ENCODE results near the gene RGPD4. TPM values are rescaled to one million over a fixed set of nuclear protein-coding genes. Genes with fewer than 3 reads are reported as not detected.

RGPD4 gene
- total RNA-seq, 4 donors from 2014 or later: not detected

GRCh38 chr2:107804608-107805498 is 21.8 kb upstream of the RGPD4 start:
- no peak for TF ChIP-seq POLR2A (IDR thresholded peaks at IDR 0.05)
- TF ChIP-seq, protein P1, sequence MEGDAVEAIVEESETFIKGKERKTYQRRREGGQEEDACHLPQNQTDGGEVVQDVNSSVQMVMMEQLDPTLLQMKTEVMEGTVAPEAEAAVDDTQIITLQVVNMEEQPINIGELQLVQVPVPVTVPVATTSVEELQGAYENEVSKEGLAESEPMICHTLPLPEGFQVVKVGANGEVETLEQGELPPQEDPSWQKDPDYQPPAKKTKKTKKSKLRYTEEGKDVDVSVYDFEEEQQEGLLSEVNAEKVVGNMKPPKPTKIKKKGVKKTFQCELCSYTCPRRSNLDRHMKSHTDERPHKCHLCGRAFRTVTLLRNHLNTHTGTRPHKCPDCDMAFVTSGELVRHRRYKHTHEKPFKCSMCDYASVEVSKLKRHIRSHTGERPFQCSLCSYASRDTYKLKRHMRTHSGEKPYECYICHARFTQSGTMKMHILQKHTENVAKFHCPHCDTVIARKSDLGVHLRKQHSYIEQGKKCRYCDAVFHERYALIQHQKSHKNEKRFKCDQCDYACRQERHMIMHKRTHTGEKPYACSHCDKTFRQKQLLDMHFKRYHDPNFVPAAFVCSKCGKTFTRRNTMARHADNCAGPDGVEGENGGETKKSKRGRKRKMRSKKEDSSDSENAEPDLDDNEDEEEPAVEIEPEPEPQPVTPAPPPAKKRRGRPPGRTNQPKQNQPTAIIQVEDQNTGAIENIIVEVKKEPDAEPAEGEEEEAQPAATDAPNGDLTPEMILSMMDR (IDR thresholded peaks at IDR 0.05): no peak
- Histone ChIP-seq H3K4me1 (peaks cover 0 to 16% (median 0%) of the 10 kb centered on the region in 3 donors), H3K4me3 (no peak overlapping the region), H3K27ac (no peak overlapping the region), H3K27me3 (no peaks in the 10 kb centered on the region), H3K36me3 (no peaks in the 10 kb centered on the region), H3K9me3 (no peaks in the 10 kb centered on the region)
- WGBS, 2 donors: 88 to 96% methylated on average over 6 of the region's 6 CpGs
- intact Hi-C loops (cut with DNase I): no loop called here
- DNase-seq: no peak

DNA sequence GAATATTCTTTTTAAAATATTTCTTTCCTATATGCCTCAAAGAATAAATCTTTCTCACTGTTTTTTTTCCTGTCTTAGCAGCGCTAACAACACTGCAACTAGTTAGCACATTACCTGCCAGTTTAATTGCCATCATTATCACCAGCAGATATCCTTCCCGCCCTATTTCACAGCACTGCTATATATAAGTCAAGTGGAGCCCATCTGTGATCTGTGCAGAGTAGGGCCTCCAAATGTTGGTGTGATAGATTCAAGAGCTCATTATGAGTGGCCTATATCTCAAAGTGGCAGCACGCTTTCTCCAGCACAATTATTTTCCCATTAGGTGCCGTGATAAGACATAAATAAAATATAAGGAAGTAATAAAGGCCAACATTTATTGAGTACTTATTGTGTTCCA is 19.8 kb upstream of the RGPD4 start:
- no peaks in the 10 kb centered on the region for H3K27me3 ChIP-seq
- TF ChIP-seq POLR2A (IDR thresholded peaks at IDR 0.05): no peak
- TF ChIP-seq, protein P1 (IDR thresholded peaks at IDR 0.05): no peak
- H3K4me1 ChIP-seq: peaks cover 0 to 16% (median 0%) of the 10 kb centered on the region in 3 donors
- intact Hi-C loops (cut with DNase I): no loop called here
- no peaks in the 10 kb centered on the region for H3K36me3 ChIP-seq
- DNase-seq: no peak
- H3K27ac ChIP-seq: no peak overlapping the region
- H3K4me3 ChIP-seq: no peak overlapping the region
- H3K9me3 ChIP-seq: no peaks in the 10 kb centered on the region
- WGBS, 2 donors: 85 to 92% methylated on average over 4 of the region's 4 CpGs

DNA sequence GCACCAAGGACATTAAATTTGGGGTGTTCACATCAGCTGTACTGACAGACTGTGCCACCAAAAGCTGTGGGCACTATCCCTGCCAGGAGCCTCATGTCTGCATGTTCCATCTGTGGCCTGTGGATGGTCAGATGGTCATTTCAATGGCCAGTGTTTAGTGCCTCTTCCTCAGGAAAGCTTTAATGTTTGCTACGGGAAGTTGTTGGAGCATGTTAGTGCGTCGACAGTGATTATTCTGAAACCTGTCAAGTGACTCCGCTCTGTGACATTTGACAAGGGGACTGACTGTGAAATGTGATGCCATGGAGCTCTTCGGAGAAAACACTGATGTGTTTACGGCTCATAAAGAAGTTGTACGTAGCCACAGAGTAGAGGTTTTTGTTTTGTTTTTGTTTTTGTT is 18.7 kb upstream of the RGPD4 start:
- 73 to 89% methylated on average over 7 of the region's 7 CpGs for WGBS, 2 donors
- no peaks in the 10 kb centered on the region for H3K36me3 ChIP-seq
- peaks cover 0 to 16% (median 0%) of the 10 kb centered on the region in 3 donors for H3K4me1 ChIP-seq
- no peaks in the 10 kb centered on the region for H3K27me3 ChIP-seq
- intact Hi-C loops (cut with DNase I): no loop called here
- DNase-seq: no peak
- no peak for TF ChIP-seq POLR2A (IDR thresholded peaks at IDR 0.05)
- TF ChIP-seq, protein P1 (IDR thresholded peaks at IDR 0.05): no peak
- H3K4me3 ChIP-seq: no peak overlapping the region
- no peaks in the 10 kb centered on the region for H3K9me3 ChIP-seq
- H3K27ac ChIP-seq: no peak overlapping the region

DNA sequence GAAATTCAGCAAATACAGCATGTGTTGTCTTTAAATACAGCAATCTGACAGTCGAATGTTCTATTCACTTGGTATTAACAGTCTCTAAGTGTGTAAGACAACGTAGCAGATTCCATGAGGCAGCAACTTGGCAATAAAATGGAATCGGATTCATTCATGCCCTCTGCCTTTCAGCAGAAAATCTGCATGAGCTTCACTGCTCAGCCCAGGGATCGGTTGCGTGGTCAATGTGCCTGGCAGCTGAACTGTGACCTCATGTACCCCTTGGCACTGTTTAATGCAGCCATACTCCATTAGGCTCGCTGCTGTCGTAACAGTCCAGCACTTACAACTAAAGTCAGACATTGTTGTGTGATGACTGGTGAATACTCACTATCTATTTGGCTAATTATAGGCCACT is 17.7 kb upstream of the RGPD4 start:
- no peak for DNase-seq
- WGBS, 2 donors: 58% methylated on average over 7 of the region's 7 CpGs
- no peak overlapping the region for H3K27ac ChIP-seq
- no peaks in the 10 kb centered on the region for H3K27me3 ChIP-seq
- no peak for TF ChIP-seq POLR2A (IDR thresholded peaks at IDR 0.05)
- TF ChIP-seq, protein P1 (IDR thresholded peaks at IDR 0.05): no peak
- intact Hi-C loops (cut with DNase I): no loop called here
- no peak overlapping the region for H3K4me3 ChIP-seq
- peaks cover 0 to 16% (median 0%) of the 10 kb centered on the region in 3 donors for H3K4me1 ChIP-seq
- H3K36me3 ChIP-seq: no peaks in the 10 kb centered on the region
- H3K9me3 ChIP-seq: no peaks in the 10 kb centered on the region

DNA sequence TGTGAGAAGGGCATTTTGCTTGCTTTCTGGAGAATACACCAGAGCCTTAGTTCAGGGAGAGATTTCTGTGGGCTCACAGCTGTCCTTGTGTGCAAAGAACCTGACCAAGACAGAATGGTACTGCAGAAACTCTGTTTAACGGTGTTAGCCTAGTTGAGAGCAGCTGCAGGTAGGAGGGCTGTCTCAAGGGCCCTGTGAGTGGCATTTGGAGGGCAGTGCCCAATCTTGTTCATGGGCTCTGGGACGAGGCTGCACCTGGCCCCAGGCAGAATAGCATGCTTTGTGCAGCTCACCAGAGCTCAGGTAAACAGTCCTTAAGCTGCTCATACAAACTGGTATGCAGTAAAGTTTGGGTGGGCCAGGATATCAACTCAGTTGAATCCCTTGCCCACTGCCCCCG is 16.9 kb upstream of the RGPD4 start:
- no peak overlapping the region for H3K4me3 ChIP-seq
- DNase-seq: no peak
- no peaks in the 10 kb centered on the region for H3K36me3 ChIP-seq
- no peak overlapping the region for H3K27ac ChIP-seq
- TF ChIP-seq, protein P1 (IDR thresholded peaks at IDR 0.05): no peak
- no peak for TF ChIP-seq POLR2A (IDR thresholded peaks at IDR 0.05)
- intact Hi-C loops (cut with DNase I): no loop called here
- H3K27me3 ChIP-seq: no peaks in the 10 kb centered on the region
- H3K4me1 ChIP-seq: peaks cover 0 to 16% (median 0%) of the 10 kb centered on the region in 3 donors
- WGBS, 2 donors: 43 to 79% methylated on average over 2 to 3 of the region's 3 CpGs
- H3K9me3 ChIP-seq: no peaks in the 10 kb centered on the region

Data from esophagus squamous epithelium (tissue), 5 donors.